GM19193 (cell line): ENCODE results near the gene LILRB3.

ENCODE experiments used
- POLR2A ChIP-seq: IDR thresholded peaks from 4 replicates; pipeline ENCODE4 v1.6.1; 2011; ENCODE audit not compliant: insufficient read depth, insufficient read length; ENCODE audit errors: extremely low read depth

LILRB3 gene

GRCh38 chr19:54191011-54191810 is 31.6 kb downstream of the LILRB3 start, which contains the start of gene TSEN34:
Gene TSEN34, plus strand, starts transcription at chr19:54191308. Its CDS starts 57 bp downstream, at chr19:54191365.
- TF ChIP-seq POLR2A: peak; percentile 77

- no peak for TF ChIP-seq POLR2A
These were observed 32.2 kb downstream of the LILRB3 start for GRCh38 chr19:54190503-54191010.

- peak; percentile 77 for TF ChIP-seq POLR2A
These were observed 32.9 kb downstream of the LILRB3 start for GRCh38 chr19:54189735-54190502.

- TF ChIP-seq POLR2A: peak; percentile 64
These were observed 33.6 kb downstream of the LILRB3 start, which contains the start of gene MBOAT7 for GRCh38 chr19:54189145-54189734. Gene MBOAT7, minus strand, starts transcription at chr19:54189580. Its CDS starts 1,072 bp downstream, at chr19:54188508.

GRCh38 chr19:54188215-54188871 is 34.5 kb downstream of the LILRB3 start:
- no peak for TF ChIP-seq POLR2A

GRCh38 chr19:54186934-54187381 is 35.8 kb downstream of the LILRB3 start:
- no peak for TF ChIP-seq POLR2A

GRCh38 chr19:54186351-54186750 is 36.5 kb downstream of the LILRB3 start:
- no peak for TF ChIP-seq POLR2A

GRCh38 chr19:54183431-54183830 is 39.4 kb downstream of the LILRB3 start:
- TF ChIP-seq POLR2A: no peak

- no peak for TF ChIP-seq POLR2A
These were observed 42.1 kb downstream of the LILRB3 start for GRCh38 chr19:54180691-54181091.

- no peak for TF ChIP-seq POLR2A
These were observed 42.8 kb downstream of the LILRB3 start for GRCh38 chr19:54179921-54180461.

- TF ChIP-seq POLR2A: no peak
These were observed 43.5 kb downstream of the LILRB3 start for GRCh38 chr19:54179262-54179852.

- no peak for TF ChIP-seq POLR2A
These were observed 44.1 kb downstream of the LILRB3 start for GRCh38 chr19:54178581-54179261.
